ENCODE data around the gene ARHGEF16.

Gene ARHGEF16

GRCh38 chr1:3439346-3440299 lies 14.8 kb upstream of the ARHGEF16 start:
- Mint-ChIP-seq H3K4me3 (no peak overlapping the region), H3K27ac (no peak overlapping the region), H3K27me3 (peaks cover 20 to 24% of the 10 kb centered on the region in 2 donors), H3K9me3 (no peaks in the 10 kb centered on the region), H3K4me1 (no peaks in the 10 kb centered on the region), H3K36me3 (no peaks in the 10 kb centered on the region)
- DNase-seq (no peak), ATAC-seq (replicated peaks) (no peak)

DNA sequence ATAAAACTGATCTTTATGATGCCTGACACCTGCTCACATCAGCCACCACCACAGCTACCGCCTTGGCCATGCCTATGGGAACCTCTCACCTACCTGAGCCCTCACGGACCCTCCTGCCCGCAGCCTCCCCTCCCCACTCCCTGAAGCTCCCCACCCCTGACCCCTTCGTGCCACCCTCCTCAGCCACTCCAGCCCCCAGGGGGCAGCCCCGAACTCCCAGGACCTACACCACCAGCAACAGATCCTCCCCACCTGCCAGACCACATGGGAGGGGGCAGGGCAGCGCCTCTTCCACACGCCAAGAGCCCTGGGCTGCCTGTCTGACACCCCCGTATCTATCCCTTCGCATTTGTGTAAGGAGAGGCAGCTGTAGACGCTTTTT lies 14.2 kb upstream of the ARHGEF16 start:
- Mint-ChIP-seq H3K27ac (no peak overlapping the region), H3K9me3 (no peaks in the 10 kb centered on the region), H3K4me1 (no peaks in the 10 kb centered on the region), H3K36me3 (no peaks in the 10 kb centered on the region), H3K4me3 (no peak overlapping the region), H3K27me3 (peaks cover 20 to 24% of the 10 kb centered on the region in 2 donors)
- no peak for ATAC-seq (replicated peaks)
- no peak for DNase-seq

DNA sequence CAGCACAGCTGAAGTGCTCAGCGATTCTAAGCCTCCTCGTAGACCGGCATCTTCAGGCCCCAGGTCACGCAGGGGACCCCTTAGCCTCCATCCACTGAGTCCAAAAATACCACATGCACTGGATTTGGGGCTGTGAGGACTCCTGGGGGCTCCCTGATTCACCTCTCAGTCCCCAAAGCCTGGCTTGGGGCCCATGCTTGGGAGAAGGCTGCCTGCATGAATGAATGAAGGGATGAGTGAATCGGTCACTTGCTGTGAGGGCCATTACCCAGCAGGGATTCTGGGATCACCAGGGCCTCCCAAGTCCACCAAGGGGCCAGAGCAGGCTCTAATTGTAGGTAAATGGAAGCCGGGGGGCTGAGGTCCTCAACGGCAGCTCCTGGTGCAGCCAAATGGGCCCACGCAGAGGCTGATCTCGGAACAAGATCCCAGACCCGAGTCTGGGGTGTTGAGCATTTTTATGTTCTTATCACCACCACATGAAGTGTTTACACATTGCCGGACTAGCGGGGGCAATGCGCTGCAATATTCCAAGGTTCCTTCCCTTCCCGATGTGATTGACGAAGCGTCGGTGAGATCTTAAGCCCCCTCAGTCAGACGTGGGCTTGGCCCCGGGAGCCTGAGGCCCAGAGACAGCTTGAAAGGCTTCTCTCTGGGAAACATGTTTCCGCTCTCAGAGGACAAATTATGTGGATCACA lies 13.6 kb upstream of the ARHGEF16 start:
- Mint-ChIP-seq H3K9me3 (no peaks in the 10 kb centered on the region), H3K4me3 (no peak overlapping the region), H3K27ac (no peak overlapping the region), H3K4me1 (no peaks in the 10 kb centered on the region), H3K27me3 (peaks cover 20 to 24% of the 10 kb centered on the region in 2 donors), H3K36me3 (no peaks in the 10 kb centered on the region)
- DNase-seq (no peak), ATAC-seq (replicated peaks) (no peak)

DNA sequence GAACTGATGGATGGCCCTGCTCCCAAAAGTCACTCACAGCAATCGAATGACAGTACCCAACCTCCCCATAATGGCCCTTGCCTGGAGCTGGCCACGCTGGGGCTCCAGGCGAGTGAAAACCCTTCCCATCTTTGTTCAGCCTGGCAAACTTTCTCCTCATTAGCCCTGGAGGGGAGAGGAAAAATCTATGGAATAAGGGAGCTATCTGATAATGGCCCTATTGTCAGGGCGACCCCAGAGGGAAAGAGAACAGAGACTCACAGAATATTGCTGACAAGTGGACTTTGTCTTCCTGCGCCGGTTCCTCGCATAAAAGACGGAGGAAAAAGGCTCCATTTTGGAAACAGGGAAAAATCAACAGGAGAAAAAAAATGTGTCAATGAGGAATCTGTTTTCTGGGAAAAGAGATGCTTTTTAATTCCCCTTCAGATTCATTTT lies 13.0 kb upstream of the ARHGEF16 start:
- H3K27ac Mint-ChIP-seq, result no peak overlapping the region
- no peak for DNase-seq
- no peaks in the 10 kb centered on the region for H3K9me3 Mint-ChIP-seq
- ATAC-seq (replicated peaks), result no peak
- H3K4me1 Mint-ChIP-seq, result no peaks in the 10 kb centered on the region
- H3K4me3 Mint-ChIP-seq, result no peak overlapping the region
- peaks cover 20 to 24% of the 10 kb centered on the region in 2 donors for H3K27me3 Mint-ChIP-seq
- H3K36me3 Mint-ChIP-seq, result no peaks in the 10 kb centered on the region

GRCh38 chr1:3441880-3442279 lies 12.6 kb upstream of the ARHGEF16 start:
- DNase-seq, result no peak
- no peak overlapping the region for H3K4me3 Mint-ChIP-seq

GRCh38 chr1:3442331-3442730 lies 12.1 kb upstream of the ARHGEF16 start:
- DNase-seq, result no peak
- Mint-ChIP-seq H3K36me3 (no peaks in the 10 kb centered on the region), H3K27ac (no peak overlapping the region), H3K4me1 (no peaks in the 10 kb centered on the region), H3K9me3 (no peaks in the 10 kb centered on the region), H3K27me3 (peaks cover 20 to 22% of the 10 kb centered on the region in 2 donors), H3K4me3 (no peak overlapping the region)
- no peak for ATAC-seq (replicated peaks)

More at GRCh38 chr1:3441880-3442279, 12.6 kb upstream of the ARHGEF16 start:
- H3K27me3 Mint-ChIP-seq, result peaks cover 20 to 24% of the 10 kb centered on the region in 2 donors
- H3K9me3 Mint-ChIP-seq, result no peaks in the 10 kb centered on the region
- ATAC-seq (replicated peaks), result no peak
- no peak overlapping the region for H3K27ac Mint-ChIP-seq
- no peaks in the 10 kb centered on the region for H3K36me3 Mint-ChIP-seq
- no peaks in the 10 kb centered on the region for H3K4me1 Mint-ChIP-seq

GRCh38 chr1:3442901-3443300 lies 11.6 kb upstream of the ARHGEF16 start:
- no peak for DNase-seq
- H3K4me3 Mint-ChIP-seq, result no peak overlapping the region
- no peak for ATAC-seq (replicated peaks)
- H3K27ac Mint-ChIP-seq, result no peak overlapping the region
- no peaks in the 10 kb centered on the region for H3K36me3 Mint-ChIP-seq
- H3K27me3 Mint-ChIP-seq, result peaks cover 20% of the 10 kb centered on the region in 2 donors
- H3K9me3 Mint-ChIP-seq, result peaks cover 2 to 4% of the 10 kb centered on the region in 2 donors
- H3K4me1 Mint-ChIP-seq, result no peaks in the 10 kb centered on the region

DNA sequence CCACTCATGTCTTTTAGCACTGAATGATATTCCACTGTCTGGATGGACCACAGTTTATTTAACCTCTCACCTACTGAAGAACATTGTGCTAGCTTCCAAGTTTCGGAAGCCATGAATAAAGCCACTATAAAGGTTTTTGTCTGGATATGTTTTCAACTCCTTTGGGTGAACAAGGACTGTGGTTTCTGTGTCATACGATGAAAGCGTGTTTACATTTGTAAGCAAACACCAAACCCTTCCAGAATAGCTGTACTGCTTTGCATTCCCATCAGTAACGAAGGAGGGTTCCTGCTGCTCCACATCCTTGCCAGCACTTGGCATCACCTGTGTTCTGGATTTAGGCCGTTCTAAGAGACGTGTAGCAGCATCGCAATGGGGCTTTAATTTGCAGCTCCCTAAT lies 10.7 kb upstream of the ARHGEF16 start:
- H3K36me3 Mint-ChIP-seq, result no peaks in the 10 kb centered on the region
- DNase-seq (no peak), ATAC-seq (replicated peaks) (no peak)
- H3K4me3 Mint-ChIP-seq, result no peak overlapping the region
- H3K9me3 Mint-ChIP-seq, result peaks cover 4 to 7% of the 10 kb centered on the region in 2 donors
- H3K27ac Mint-ChIP-seq, result no peak overlapping the region
- H3K4me1 Mint-ChIP-seq, result no peaks in the 10 kb centered on the region
- H3K27me3 Mint-ChIP-seq, result peaks cover 20% of the 10 kb centered on the region in 2 donors

GRCh38 chr1:3444298-3444697 lies 10.2 kb upstream of the ARHGEF16 start:
- no peak for DNase-seq
- Mint-ChIP-seq H3K27ac (no peak overlapping the region), H3K4me1 (no peaks in the 10 kb centered on the region), H3K27me3 (peaks cover 21 to 22% of the 10 kb centered on the region in 2 donors), H3K4me3 (no peak overlapping the region), H3K36me3 (no peaks in the 10 kb centered on the region), H3K9me3 (peaks cover 4 to 7% of the 10 kb centered on the region in 2 donors)
- no peak for ATAC-seq (replicated peaks)

DNA sequence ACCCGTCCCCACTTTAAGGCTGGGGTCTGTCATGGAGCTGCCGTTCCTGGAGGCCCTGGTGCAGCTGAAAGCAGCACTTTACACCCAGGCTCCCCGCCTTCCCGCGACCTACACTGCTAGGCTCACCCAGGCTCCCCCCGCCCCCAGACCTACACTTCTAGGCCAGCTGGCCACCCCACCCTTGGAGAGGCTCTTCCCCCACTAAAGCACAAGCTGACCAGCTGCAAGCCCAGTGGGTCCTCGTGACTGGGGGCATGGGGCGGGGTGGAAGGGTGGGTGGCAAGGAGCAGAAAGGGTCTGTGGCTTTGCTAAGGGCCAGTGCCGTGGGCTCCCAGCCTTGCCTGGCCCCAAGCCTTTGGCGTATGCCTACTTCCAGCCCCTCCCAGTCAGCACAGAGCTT lies 9.7 kb upstream of the ARHGEF16 start:
- no peak for DNase-seq
- Mint-ChIP-seq H3K4me1 (no peaks in the 10 kb centered on the region), H3K27ac (no peak overlapping the region), H3K27me3 (peaks cover 25 to 26% of the 10 kb centered on the region in 2 donors), H3K4me3 (no peak overlapping the region), H3K9me3 (peaks cover 4 to 7% of the 10 kb centered on the region in 2 donors), H3K36me3 (no peaks in the 10 kb centered on the region)
- no peak for ATAC-seq (replicated peaks)

- ATAC-seq (replicated peaks), result no peak
- no peak for DNase-seq
- Mint-ChIP-seq H3K36me3 (no peaks in the 10 kb centered on the region), H3K4me3 (no peak overlapping the region), H3K27ac (no peak overlapping the region), H3K9me3 (peaks cover 4 to 7% of the 10 kb centered on the region in 2 donors), H3K27me3 (peaks cover 30 to 44% of the 10 kb centered on the region in 2 donors), H3K4me1 (peaks cover 3 to 17% of the 10 kb centered on the region in 2 donors)
Observed at GRCh38 chr1:3450202-3450863, 4.1 kb upstream of the ARHGEF16 start.

GRCh38 chr1:3450983-3451382 lies 3.5 kb upstream of the ARHGEF16 start:
- Mint-ChIP-seq H3K27me3 (peaks cover 33 to 46% of the 10 kb centered on the region in 2 donors), H3K36me3 (no peaks in the 10 kb centered on the region), H3K27ac (no peak overlapping the region), H3K9me3 (peaks cover 4 to 7% of the 10 kb centered on the region in 2 donors), H3K4me1 (peaks cover 3 to 19% of the 10 kb centered on the region in 2 donors), H3K4me3 (no peak overlapping the region)
- DNase-seq (no peak), ATAC-seq (replicated peaks) (no peak)

GRCh38 chr1:3451994-3452865 lies 2.2 kb upstream of the ARHGEF16 start:
- Mint-ChIP-seq H3K4me1 (peaks cover 3 to 19% of the 10 kb centered on the region in 2 donors), H3K9me3 (peaks cover 4 to 7% of the 10 kb centered on the region in 2 donors), H3K4me3 (no peak overlapping the region), H3K36me3 (no peaks in the 10 kb centered on the region), H3K27ac (no peak overlapping the region), H3K27me3 (peaks cover 35 to 46% of the 10 kb centered on the region in 2 donors)
- no peak for ATAC-seq (replicated peaks)
- no peak for DNase-seq

- no peak for DNase-seq
- H3K36me3 Mint-ChIP-seq, result no peaks in the 10 kb centered on the region
- H3K4me1 Mint-ChIP-seq, result peaks cover 3 to 19% of the 10 kb centered on the region in 2 donors
- no peak overlapping the region for H3K27ac Mint-ChIP-seq
- H3K9me3 Mint-ChIP-seq, result peaks cover 2 to 4% of the 10 kb centered on the region in 2 donors
- no peak for ATAC-seq (replicated peaks)
- no peak overlapping the region for H3K4me3 Mint-ChIP-seq
- H3K27me3 Mint-ChIP-seq, result peaks cover 37 to 46% of the 10 kb centered on the region in 2 donors
Observed at GRCh38 chr1:3452866-3453175, 1.6 kb upstream of the ARHGEF16 start.
